HG02852 (cell line): ENCODE data around the gene FOXL3.

Source experiments
- ATAC-seq: cut with Tn5 transposase; IDR thresholded peaks from one replicate; pipeline ENCODE4 v1.9.1; 2021; ENCODE audit warnings: mild to moderate bottlenecking, moderate library complexity; ENCODE audit not compliant: unreplicated experiment

FOXL3 gene

DNA sequence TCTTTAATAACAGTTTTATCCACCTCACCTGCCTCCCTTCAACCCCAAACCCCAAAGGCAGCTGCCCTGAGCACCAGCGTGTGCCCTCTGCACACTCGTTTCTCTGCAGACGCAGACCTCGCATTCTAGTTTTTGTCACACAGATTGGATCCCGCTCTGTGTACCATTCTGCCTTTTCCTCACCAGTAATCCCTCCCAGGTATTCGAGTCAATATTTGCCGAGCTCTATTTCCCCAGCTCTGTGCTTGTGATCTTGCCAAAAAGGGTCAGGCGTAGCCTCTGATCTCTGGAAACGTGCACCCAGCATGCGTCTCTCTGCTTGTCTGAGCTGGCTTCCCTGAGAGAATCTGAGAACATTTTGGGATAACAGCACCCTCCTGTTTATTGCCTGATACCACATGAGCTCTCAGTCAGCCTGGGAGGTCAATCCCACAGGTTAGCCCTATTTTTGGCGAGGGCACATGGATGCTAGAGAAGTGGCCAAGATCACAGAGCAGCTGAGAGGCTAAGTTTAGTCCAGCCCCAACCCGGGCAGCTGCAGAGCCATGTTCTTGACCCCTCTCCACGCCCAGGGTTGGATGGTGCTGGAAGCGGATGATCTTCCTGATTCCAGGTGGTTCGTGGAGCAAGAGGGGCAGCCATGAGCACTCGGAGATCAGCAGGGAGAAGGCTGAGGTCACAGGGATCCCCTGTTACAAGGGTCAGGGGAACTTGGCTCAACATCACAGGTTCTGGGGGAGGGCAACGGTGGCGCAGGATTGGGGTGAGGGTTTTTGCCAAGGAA lies 29.1 kb downstream of the FOXL3 start:
- ATAC-seq = no peak

GRCh38 chr7:320297-320696 lies 30.3 kb downstream of the FOXL3 start:
- ATAC-seq = no peak

DNA sequence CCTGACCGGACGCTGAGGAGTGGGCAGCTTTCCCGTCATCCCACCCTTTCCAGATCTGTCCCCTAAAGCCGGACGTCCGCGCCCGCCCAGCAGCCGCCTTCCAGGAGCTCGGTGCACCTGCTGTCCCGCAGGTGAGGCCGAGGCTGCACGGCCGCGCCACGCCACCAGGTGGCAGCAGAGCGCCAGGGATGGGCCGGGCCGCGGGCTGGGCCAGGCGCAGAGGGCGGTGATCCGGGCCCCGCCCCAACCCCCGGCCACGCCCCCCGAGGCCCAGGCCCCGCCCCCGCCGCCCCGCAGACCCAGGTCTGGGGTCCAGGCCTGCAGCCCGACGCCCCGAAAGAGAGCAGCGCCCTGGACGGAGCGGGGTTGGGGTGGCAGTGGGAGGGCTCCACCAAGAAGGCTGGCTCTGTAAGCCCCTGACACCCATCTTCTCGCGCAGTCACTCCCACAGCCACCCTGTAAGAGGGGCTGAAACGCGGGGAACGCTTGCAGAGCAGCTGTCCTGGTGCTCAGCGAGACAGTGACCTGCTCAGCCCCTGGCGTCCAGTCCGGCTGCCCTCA lies 32.2 kb downstream of the FOXL3 start:
- ATAC-seq = no peak

DNA sequence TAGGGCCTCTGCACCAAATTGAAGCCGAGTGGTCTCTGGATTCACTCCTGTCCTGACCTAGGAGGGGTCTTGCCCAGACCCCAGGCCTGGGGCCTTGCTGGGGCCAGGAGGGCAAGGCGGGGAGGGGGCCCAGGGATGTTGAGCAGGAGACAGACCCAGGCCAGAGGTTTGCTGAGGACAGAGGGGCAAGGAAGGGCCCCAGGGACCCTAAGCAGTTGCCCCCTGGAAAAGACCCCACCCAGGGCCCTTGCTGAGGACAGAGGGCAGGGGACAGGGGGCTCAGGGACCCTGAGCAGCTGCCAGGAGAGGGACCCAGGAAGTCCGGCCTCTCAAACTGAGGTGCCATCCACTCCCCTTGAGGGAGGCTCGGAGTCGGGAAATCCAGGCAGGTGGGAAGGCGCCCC lies 32.7 kb downstream of the FOXL3 start:
- ATAC-seq = no peak

DNA sequence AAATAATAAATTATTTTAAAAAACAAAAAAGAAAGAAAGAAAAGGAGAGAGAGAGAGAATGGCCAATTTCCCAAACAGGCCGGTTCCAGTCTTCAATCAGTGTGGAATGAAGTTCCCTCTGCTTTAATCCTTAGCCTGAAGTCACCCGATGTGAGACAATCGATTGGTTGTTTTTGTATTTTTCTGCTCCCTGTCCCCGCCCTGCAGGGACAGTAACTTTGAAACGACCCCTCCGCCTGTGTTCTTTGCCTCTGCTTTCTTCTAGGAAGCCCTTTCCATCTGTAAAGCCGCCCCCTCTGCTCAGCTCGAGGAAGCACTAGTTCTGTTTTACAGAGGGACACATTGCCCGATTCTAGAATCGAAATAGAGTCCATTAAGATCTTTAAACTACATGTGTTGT lies 33.4 kb downstream of the FOXL3 start:
- no peak for ATAC-seq

- ATAC-seq = no peak
Measured at GRCh38 chr7:324011-324410, 34.0 kb downstream of the FOXL3 start.

DNA sequence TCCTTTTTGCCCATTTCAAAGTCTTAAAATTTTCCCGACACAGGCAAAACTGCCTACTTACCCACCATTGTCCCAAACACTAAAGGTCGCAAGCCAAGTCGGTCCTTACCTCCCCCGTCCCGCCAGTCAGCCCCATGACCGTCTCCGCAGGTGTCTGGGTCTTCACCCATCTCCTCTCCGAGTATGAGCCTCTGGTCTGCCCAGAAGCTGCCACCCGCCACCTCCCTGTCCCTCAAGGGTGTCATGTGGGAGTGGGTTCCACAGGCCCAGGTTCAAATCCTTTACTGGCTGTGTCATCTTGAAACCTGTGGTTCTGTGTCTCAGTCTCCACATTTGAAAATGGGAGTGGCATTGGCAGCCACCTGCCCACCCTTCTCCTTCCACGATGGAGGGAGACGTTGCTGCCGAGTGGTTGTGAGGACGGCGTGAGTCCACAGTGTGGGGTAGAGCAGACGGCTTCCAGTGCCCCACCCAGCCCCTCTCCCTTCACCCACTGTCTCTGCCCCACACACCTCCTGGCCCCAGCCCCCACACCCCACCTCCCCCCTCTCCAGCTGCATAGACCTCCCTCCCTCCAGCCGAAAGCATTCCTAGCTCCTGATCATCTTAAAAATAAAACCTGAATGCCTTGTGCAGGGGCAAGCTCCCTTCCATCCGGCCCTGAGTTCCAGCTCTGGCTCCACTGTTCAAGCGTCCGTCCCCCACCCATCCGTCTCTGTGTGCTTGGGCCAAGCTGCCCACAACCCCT lies 35.3 kb downstream of the FOXL3 start:
- ATAC-seq = no peak

- no peak for ATAC-seq
Measured at GRCh38 chr7:325811-326210, 35.8 kb downstream of the FOXL3 start.

DNA sequence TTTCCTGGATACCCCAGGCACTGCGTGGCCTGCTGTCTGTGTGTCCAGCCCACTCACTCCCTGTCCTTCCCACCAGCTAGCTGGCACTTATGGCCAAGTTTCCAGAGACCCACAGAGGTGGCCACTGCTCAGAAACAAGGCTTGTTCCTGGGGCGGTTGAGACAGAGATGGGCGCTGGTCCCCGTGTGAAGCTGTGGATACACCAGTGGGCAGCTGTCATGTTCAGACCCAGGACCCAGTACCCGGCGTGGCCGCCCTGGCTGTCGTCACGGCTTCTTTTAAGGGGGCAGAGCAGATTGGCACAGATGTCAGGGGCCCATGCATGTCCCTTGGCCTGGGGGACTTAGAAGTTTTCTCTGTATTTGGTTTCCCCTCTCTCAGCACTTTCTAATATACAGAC lies 36.3 kb downstream of the FOXL3 start:
- ATAC-seq = no peak

- no peak for ATAC-seq
Measured at GRCh38 chr7:326809-327232, 36.9 kb downstream of the FOXL3 start.

- ATAC-seq = no peak
Measured at GRCh38 chr7:327233-327931, 37.4 kb downstream of the FOXL3 start.

GRCh38 chr7:327991-328702 lies 38.2 kb downstream of the FOXL3 start:
- ATAC-seq = no peak

DNA sequence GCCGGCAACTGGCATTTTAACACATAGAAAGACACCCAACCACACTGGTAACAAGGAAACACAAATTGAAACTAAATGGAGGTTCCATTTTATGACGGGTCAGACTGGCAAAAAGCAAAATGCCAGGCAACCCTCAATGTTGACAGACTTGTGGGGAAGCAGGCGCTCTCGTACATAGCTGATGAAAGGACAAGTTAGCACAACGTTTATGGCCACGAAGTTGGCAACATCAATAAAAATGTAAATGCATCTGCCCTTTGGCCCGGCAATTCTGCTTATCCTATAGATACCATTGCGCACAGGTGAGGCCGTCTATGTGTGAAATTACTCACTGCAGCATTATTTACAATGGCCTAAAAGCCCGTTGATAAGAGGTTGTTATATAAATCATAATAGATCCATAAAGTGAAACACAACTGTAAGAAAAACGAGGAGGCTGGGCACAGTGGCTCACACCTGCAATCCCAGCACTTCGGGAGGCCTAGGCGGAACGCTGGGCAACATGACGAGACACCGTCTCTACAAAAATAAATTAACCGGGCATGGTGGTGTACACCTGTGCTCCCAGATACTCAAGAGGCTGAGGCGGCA lies 39.8 kb downstream of the FOXL3 start:
- no peak for ATAC-seq

GRCh38 chr7:330511-331230 lies 40.7 kb downstream of the FOXL3 start:
- no peak for ATAC-seq

- ATAC-seq = no peak
Measured at GRCh38 chr7:332020-332517, 42.1 kb downstream of the FOXL3 start.

DNA sequence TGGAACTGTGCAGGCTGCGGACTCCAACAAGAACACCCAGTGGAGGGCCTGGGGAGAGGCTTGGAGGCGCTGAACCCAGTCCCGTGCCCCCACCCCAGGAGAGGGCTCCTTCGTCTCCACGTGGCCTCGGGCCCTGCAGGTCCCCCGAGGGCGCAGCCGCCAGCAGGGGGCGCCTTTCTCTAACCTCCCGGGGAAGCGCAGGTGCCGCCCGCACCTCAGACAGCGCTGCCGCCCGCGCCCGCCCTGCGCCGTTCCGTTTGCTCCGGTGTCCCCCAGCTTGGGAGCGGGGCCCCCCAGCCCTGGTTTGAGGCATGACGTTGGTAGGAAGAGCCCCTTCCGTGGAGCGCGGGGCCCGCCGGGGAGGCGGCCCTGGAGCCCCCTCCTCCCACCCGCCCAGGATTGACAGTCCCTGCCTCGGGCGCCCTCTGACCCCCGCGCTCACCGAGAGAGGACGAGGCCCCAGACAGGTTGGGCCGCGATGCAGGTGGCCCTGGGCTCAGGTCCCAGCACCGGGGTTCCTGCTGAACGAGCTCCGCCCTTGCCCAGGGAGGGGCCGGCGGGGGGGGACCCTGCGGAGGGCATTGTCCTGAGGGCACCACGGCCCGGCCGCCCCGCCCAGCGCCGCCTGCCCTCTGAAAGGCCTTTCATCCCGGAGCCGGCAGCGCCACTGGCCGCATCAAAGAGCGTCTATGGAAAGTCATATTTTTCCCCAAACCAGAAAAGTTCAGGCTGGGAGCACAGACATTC lies 42.8 kb downstream of the FOXL3 start:
- no peak for ATAC-seq

- ATAC-seq = no peak
Measured at GRCh38 chr7:333393-333764, 43.4 kb downstream of the FOXL3 start.

GRCh38 chr7:334618-335357 lies 44.8 kb downstream of the FOXL3 start:
- no peak for ATAC-seq
